ENCODE results near the gene IER5L.

DNA sequence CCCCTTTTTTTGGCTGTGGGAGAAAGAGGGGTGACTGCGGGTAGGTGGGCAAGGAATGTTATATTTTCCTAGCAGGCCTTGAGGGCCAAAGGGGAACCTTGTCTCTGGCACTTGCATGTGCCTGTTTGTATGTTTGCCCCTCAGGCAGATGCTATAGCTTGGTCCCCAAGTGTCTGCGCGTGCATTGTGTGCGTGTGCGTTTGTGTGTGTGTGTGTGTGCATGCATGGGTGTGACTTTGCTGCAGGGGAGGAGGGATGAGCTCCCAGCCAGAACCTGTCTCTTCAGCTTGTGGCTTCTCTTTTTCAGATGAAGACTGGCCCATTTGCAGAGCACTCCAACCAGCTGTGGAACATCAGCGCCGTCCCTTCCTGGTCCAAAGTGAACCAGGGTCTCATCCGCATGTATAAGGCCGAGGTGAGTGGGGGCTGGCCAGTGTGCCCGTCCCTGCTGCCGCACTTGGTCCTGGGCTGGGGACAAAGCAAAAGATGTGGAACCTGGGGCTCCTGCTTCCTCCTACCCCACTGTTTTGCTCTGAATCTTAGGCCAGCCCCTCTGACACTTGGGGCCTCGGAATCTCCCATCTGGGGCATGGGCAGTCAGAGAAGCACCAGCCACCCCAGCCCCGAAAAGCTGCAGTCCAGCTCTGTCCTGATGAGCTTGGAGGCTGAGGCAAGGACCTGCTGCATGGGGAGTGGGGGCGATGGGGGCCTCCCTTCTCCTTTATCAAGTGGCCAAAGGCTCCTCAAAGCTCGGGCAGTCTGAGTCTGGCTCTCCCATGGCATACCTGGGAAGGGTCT, 35.7 kb downstream of the IER5L start:
- no peak for TF ChIP-seq POLR2A (IDR thresholded peaks at IDR 0.05)
- TF ChIP-seq, protein P1, sequence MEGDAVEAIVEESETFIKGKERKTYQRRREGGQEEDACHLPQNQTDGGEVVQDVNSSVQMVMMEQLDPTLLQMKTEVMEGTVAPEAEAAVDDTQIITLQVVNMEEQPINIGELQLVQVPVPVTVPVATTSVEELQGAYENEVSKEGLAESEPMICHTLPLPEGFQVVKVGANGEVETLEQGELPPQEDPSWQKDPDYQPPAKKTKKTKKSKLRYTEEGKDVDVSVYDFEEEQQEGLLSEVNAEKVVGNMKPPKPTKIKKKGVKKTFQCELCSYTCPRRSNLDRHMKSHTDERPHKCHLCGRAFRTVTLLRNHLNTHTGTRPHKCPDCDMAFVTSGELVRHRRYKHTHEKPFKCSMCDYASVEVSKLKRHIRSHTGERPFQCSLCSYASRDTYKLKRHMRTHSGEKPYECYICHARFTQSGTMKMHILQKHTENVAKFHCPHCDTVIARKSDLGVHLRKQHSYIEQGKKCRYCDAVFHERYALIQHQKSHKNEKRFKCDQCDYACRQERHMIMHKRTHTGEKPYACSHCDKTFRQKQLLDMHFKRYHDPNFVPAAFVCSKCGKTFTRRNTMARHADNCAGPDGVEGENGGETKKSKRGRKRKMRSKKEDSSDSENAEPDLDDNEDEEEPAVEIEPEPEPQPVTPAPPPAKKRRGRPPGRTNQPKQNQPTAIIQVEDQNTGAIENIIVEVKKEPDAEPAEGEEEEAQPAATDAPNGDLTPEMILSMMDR (IDR thresholded peaks at IDR 0.05): no peak
- no peak for TF ChIP-seq EP300 (IDR thresholded peaks at IDR 0.05)
